Activated naive CD4-positive, alpha-beta T cell treated with anti-CD3 and anti-CD28 coated beads for 36 hours (primary cell): ENCODE measurements around the gene ATP2B2. TPM values are rescaled to one million over a fixed set of nuclear protein-coding genes. Genes with fewer than 3 reads are reported as not detected.

Experiments used
- CTCF ChIA-PET: fragments of 350-600 bp; sonication (Branson Sonifier 250); formaldehyde crosslinking; loops from one replicate; lab custom pipeline; 2021; ENCODE audit warnings: antibody characterized with exemption; lab: Charles Lee
- DNase-seq: peaks from one replicate; pipeline ENCODE4 v3.0.0-alpha.2; 2020
- H3K27ac Mint-ChIP-seq: one replicate; pipeline ENCODE4 v1.8.0; 2021; ENCODE audit warnings: mild to moderate bottlenecking, mixed read lengths
- H3K27me3 Mint-ChIP-seq: one replicate; pipeline ENCODE4 v1.8.0; 2021; ENCODE audit warnings: low read depth, mixed read lengths
- H3K36me3 Mint-ChIP-seq: one replicate; pipeline ENCODE4 v1.8.0; 2021; ENCODE audit warnings: low read depth, mixed read lengths
- H3K4me1 Mint-ChIP-seq: one replicate; pipeline ENCODE4 v1.8.0; 2021; ENCODE audit warnings: low read depth, mixed read lengths
- H3K4me3 Mint-ChIP-seq: one replicate; pipeline ENCODE4 v1.8.0; 2021; ENCODE audit warnings: mild to moderate bottlenecking, moderate library complexity, mixed read lengths
- H3K9me3 Mint-ChIP-seq: one replicate; pipeline ENCODE4 v1.8.0; 2021; ENCODE audit warnings: mixed read lengths
- intact Hi-C: fragments of 100-400 bp; cut with micrococcal nuclease; formaldehyde crosslinking; loops from one replicate; pipeline ENCODE4 v1.15.1; 2023
- total RNA-seq, 2 experiments: library from RNA; stranded (reverse); gene quantifications; one replicate each; pipeline ENCODE4 v1.2.3, GENCODE V29; 2021

The ATP2B2 gene
- total RNA-seq, 2 experiments from 2014 or later, result not detected

- DNase-seq, result no peak
- Mint-ChIP-seq H3K4me1 (no peaks in the 10 kb centered on the region), H3K27me3 (peaks cover 19% of the 10 kb centered on the region), H3K27ac (no peak overlapping the region), H3K4me3 (no peak overlapping the region), H3K36me3 (no peaks in the 10 kb centered on the region), H3K9me3 (no peaks in the 10 kb centered on the region)
- intact Hi-C loops, result no loop called here
- CTCF ChIA-PET, result interaction anchor here (0.6 kb wide), 1 partner anchor 523 kb away, joined by 3 read pairs; no protein-coding TSS in a partner anchor
Observed at GRCh38 chr3:10331320-10331719, 174.1 kb downstream of the ATP2B2 start.

- Mint-ChIP-seq H3K36me3 (no peaks in the 10 kb centered on the region), H3K4me3 (no peak overlapping the region), H3K27ac (no peak overlapping the region), H3K27me3 (peaks cover 19% of the 10 kb centered on the region), H3K4me1 (no peaks in the 10 kb centered on the region), H3K9me3 (no peaks in the 10 kb centered on the region)
- CTCF ChIA-PET, result no interaction called here
- DNase-seq, result no peak
- intact Hi-C loops, result no loop called here
Observed at GRCh38 chr3:10330319-10330718, 175.1 kb downstream of the ATP2B2 start.

- Mint-ChIP-seq H3K4me3 (no peak overlapping the region), H3K36me3 (no peaks in the 10 kb centered on the region), H3K9me3 (no peaks in the 10 kb centered on the region), H3K4me1 (no peaks in the 10 kb centered on the region), H3K27ac (no peak overlapping the region), H3K27me3 (peaks cover 19% of the 10 kb centered on the region)
- intact Hi-C loops, result no loop called here
- DNase-seq, result no peak
- CTCF ChIA-PET, result interaction anchor here (0.5 kb wide), 1 partner anchor 82 kb away, joined by 4 read pairs; no protein-coding TSS in a partner anchor
Observed at GRCh38 chr3:10329495-10330015, 175.8 kb downstream of the ATP2B2 start.

GRCh38 chr3:10328460-10329071 lies 176.8 kb downstream of the ATP2B2 start:
- peaks cover 19% of the 10 kb centered on the region for H3K27me3 Mint-ChIP-seq
- H3K36me3 Mint-ChIP-seq, result no peaks in the 10 kb centered on the region
- H3K27ac Mint-ChIP-seq, result no peak overlapping the region
- DNase-seq, result no peak
- no peaks in the 10 kb centered on the region for H3K9me3 Mint-ChIP-seq
- H3K4me3 Mint-ChIP-seq, result no peak overlapping the region
- intact Hi-C loops, result no loop called here
- H3K4me1 Mint-ChIP-seq, result no peaks in the 10 kb centered on the region
- CTCF ChIA-PET, result interaction anchor here (0.5 kb wide), 1 partner anchor 81 kb away, joined by 4 read pairs; no protein-coding TSS in a partner anchor

DNA sequence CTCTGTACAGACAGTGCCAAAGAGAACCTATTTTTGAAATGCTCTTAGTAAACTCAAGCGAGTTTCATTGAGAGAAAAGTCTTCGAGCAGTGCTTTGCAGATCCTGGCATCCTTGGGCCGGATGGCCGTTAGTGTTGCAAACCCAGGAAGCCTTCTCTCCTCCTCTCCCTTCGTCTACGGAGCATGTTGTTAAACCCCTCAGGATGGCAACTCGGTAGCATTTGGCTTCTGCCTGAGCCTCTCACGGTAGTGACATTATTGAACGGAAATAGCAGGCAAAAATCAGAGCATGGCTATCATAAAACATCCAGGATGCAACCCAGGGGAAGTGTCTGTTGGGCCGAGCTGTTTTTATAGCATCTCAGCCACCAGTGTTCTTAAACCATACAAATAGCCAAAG lies 177.8 kb downstream of the ATP2B2 start:
- CTCF ChIA-PET, result no interaction called here
- Mint-ChIP-seq H3K27me3 (peaks cover 19% of the 10 kb centered on the region), H3K4me1 (no peaks in the 10 kb centered on the region), H3K9me3 (no peaks in the 10 kb centered on the region), H3K4me3 (no peak overlapping the region), H3K36me3 (no peaks in the 10 kb centered on the region), H3K27ac (no peak overlapping the region)
- intact Hi-C loops, result no loop called here
- DNase-seq, result no peak

GRCh38 chr3:10322352-10322710 lies 183.1 kb downstream of the ATP2B2 start:
- no peak overlapping the region for H3K4me3 Mint-ChIP-seq
- peaks cover 1% of the 10 kb centered on the region for H3K27me3 Mint-ChIP-seq
- DNase-seq, result peak; percentile 29
- no peaks in the 10 kb centered on the region for H3K9me3 Mint-ChIP-seq
- CTCF ChIA-PET, result interaction anchor here (0.6 to 2.1 kb wide), 11 partner anchors 12 to 568 kb away, joined by 3 to 7 read pairs (median 3); no protein-coding TSS in a partner anchor
- peaks cover 2% of the 10 kb centered on the region for H3K36me3 Mint-ChIP-seq
- no peak overlapping the region for H3K27ac Mint-ChIP-seq
- H3K4me1 Mint-ChIP-seq, result peaks cover 23% of the 10 kb centered on the region
- intact Hi-C loops, result loop anchor here (5.0 kb wide), 3 partner anchors 335 to 590 kb away; partner anchors contain the start of genes BRPF1, EMC3 and RPUSD3

- Mint-ChIP-seq H3K36me3 (peaks cover 2% of the 10 kb centered on the region), H3K4me3 (peak overlapping the region; percentile 50), H3K27me3 (peaks cover 1% of the 10 kb centered on the region), H3K9me3 (no peaks in the 10 kb centered on the region), H3K27ac (no peak overlapping the region), H3K4me1 (peaks cover 23% of the 10 kb centered on the region)
- no peak for DNase-seq
- intact Hi-C loops, result loop anchor here (1.0 to 5.0 kb wide), 13 partner anchors 73 to 672 kb away; partner anchors contain the start of genes BRK1, BRPF1, CRELD1 and EMC3
- CTCF ChIA-PET, result interaction anchor here (0.6 to 2.1 kb wide), 11 partner anchors 13 to 419 kb away, joined by 3 to 7 read pairs (median 4); partner anchors contain the start of gene CRELD1
Observed at GRCh38 chr3:10321630-10322351, 183.6 kb downstream of the ATP2B2 start.

GRCh38 chr3:10320320-10320677 lies 185.1 kb downstream of the ATP2B2 start:
- CTCF ChIA-PET, result interaction anchor here (0.7 to 1.6 kb wide), 5 partner anchors 12 to 387 kb away, joined by 3 to 4 read pairs (median 4); partner anchors contain the start of gene CRELD1
- H3K27ac Mint-ChIP-seq, result peak overlapping the region; percentile 80
- intact Hi-C loops, result loop anchor here (2.0 to 5.0 kb wide), 5 partner anchors 71 to 588 kb away; partner anchors contain the start of genes BRPF1, EMC3, RPUSD3 and TATDN2
- no peak for DNase-seq
- peaks cover 2% of the 10 kb centered on the region for H3K36me3 Mint-ChIP-seq
- peak overlapping the region; percentile 89 for H3K4me3 Mint-ChIP-seq
- H3K4me1 Mint-ChIP-seq, result peaks cover 23% of the 10 kb centered on the region
- H3K9me3 Mint-ChIP-seq, result no peaks in the 10 kb centered on the region
- no peaks in the 10 kb centered on the region for H3K27me3 Mint-ChIP-seq

DNA sequence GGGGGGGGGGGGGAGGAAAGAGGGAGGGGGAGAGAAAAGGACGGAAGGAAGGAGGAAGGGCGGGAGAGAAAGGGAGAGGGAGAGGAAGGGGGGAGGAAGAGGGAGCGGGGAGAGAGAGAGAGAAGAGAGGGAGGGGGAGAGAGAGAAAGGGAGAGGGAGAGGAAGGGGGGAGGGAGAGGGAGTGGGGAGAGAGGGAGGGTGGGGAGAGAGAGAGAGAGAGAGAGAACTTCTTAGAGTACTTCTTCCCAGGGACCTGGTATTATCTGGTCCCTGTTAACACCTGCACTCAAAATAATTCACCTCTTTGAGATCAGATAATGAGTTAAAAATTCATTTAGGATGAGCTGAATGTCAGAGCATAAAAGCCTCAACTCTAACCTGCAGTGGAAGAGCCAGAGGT lies 185.6 kb downstream of the ATP2B2 start:
- DNase-seq, result no peak
- H3K27me3 Mint-ChIP-seq, result no peaks in the 10 kb centered on the region
- no peak overlapping the region for H3K27ac Mint-ChIP-seq
- H3K4me3 Mint-ChIP-seq, result peak overlapping the region; percentile 89
- no peaks in the 10 kb centered on the region for H3K9me3 Mint-ChIP-seq
- H3K36me3 Mint-ChIP-seq, result peaks cover 4% of the 10 kb centered on the region
- CTCF ChIA-PET, result interaction anchor here (0.6 to 1.6 kb wide), 2 partner anchors 361 to 386 kb away, joined by 3 to 4 read pairs; partner anchors contain the start of gene CRELD1
- H3K4me1 Mint-ChIP-seq, result peaks cover 23% of the 10 kb centered on the region
- intact Hi-C loops, result loop anchor here (2.0 to 5.0 kb wide), 5 partner anchors 71 to 588 kb away; partner anchors contain the start of genes BRPF1, EMC3, RPUSD3 and TATDN2

DNA sequence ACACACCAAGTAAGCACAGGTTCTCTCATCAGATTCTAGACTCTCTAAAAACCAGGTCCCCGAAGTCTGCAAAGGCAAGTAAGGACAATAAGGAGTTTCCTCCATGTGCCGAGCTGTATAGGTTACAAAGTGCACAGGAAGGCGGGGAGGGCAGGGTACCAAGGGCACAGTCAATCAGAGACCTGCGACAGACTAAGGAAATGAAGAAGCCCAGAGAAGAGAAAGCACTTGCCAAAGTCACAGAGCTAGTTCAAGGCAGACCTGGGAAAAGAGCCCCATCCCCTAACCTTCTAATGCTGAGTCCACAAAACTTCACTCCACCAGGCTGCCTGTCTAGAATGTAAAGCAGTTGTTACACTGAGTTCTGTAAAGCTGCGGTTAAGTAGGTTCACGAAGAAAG lies 186.1 kb downstream of the ATP2B2 start:
- H3K4me1 Mint-ChIP-seq, result peaks cover 23% of the 10 kb centered on the region
- H3K9me3 Mint-ChIP-seq, result no peaks in the 10 kb centered on the region
- peaks cover 5% of the 10 kb centered on the region for H3K36me3 Mint-ChIP-seq
- no peaks in the 10 kb centered on the region for H3K27me3 Mint-ChIP-seq
- H3K4me3 Mint-ChIP-seq, result peak overlapping the region; percentile 66
- intact Hi-C loops, result no loop called here
- CTCF ChIA-PET, result interaction anchor here (0.6 kb wide), 1 partner anchor 361 kb away, joined by 3 read pairs; no protein-coding TSS in a partner anchor
- peak overlapping the region; percentile 13 for H3K27ac Mint-ChIP-seq
- no peak for DNase-seq

GRCh38 chr3:10317961-10318350 lies 187.4 kb downstream of the ATP2B2 start:
- Mint-ChIP-seq H3K27ac (peak overlapping the region; percentile 22), H3K4me1 (peaks cover 23% of the 10 kb centered on the region), H3K27me3 (no peaks in the 10 kb centered on the region), H3K9me3 (no peaks in the 10 kb centered on the region), H3K4me3 (peak overlapping the region; percentile 1), H3K36me3 (peaks cover 5% of the 10 kb centered on the region)
- intact Hi-C loops, result no loop called here
- CTCF ChIA-PET, result no interaction called here
- no peak for DNase-seq

DNA sequence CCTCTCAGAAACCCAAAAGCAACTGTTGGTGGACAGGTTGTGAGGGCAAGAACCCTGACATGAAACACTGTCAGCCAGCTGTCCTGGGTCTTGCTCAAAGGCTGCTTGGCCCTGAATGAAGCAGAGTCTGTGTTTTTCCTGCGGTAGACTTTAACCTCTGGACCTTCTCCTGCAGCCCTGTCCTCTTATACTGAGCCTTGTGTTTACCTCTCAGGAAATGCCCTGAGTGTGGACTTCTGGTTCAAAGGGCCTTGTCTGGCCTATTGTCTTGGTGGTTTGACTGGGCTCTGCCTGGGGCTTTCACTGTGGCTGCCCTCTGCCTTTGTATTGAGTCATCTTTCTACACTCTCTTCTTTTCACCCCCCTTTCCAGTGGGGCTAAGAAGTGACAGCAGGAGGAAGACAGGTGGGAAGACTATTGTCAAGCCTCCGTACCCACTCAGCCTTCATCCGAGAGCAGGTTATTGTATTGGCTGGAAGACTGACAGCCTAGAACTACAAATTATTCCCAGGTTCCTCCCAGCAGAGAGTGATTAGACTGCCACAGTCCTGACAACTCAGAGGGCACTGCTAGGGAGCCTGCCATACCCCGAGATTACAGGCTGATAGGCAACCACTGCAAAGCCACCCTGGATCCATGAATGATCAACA lies 187.9 kb downstream of the ATP2B2 start:
- Mint-ChIP-seq H3K36me3 (peaks cover 5% of the 10 kb centered on the region), H3K27ac (peak overlapping the region; percentile 5), H3K27me3 (no peaks in the 10 kb centered on the region), H3K9me3 (no peaks in the 10 kb centered on the region), H3K4me3 (no peak overlapping the region), H3K4me1 (peaks cover 23% of the 10 kb centered on the region)
- intact Hi-C loops, result no loop called here
- no peak for DNase-seq
- CTCF ChIA-PET, result no interaction called here
